ENCODE measurements around the gene TMEM259. TPM values are rescaled to one million over a fixed set of nuclear protein-coding genes. Genes with fewer than 3 reads are reported as not detected.
A peak's percentile ranks its signal among the peaks of the same experiment; 100 is the strongest.

TMEM259 gene
- total RNA-seq, 2 donors from 2014 or later = 142 to 306 TPM

DNA sequence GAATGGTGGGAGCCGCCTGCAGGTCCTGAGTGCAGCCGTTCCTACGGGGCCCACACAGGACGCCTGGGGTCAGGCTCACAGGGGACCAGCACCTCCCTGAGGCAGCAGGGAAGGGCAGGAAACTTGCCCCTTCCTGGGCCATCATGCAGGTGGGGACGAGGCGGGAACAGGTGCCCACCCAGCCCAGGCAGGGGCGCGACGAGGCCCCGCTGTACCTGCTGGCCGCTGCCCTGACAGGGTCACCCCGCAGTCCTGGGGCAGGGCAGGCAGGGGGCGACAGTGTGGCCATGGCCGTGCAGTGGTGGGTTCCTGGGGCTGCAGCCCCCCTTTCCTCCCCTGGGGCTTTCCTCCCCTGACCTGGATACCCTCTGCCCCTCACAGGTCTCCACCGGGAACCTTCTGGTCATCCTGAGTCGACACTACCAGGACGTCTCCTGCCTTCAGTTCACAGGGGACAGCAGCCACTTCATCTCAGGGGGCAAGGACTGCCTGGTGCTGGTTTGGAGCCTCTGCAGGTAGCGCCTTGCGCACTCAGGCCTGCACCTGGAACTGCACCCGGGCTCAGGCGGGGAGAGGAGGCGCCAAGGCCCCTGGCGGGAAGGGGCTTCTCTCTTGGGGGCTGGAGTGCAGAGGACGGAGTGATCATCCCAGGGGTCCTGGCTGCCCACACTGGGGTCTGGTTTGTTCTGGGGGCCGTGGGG lies 31.4 kb downstream of the TMEM259 start:
- Histone ChIP-seq H3K36me3 (replicated peaks in 1 of 2; ENCODE audit: insufficient read depth in 1 of 2, low read depth in 2 of 2) (no peaks in the 10 kb centered on the region), H3K9me3 (no peaks in the 10 kb centered on the region), H3K27ac (peak overlapping the region in 2 of 4 donors; percentile 55 to 57), H3K4me3 (no peak overlapping the region), H3K4me1 (peaks cover 20% of the 10 kb centered on the region), H3K27me3 (no peaks in the 10 kb centered on the region)
- intact Hi-C loops (cut with DNase I) = loop anchor here (10.0 kb wide), 1 partner anchor 225 kb away; no protein-coding TSS in a partner anchor
- DNase-seq (peak in 1 of 4 donors; percentile 13), ATAC-seq (no peak)
- 70 to 82% methylated on average over 5 to 17 of the region's 25 CpGs for WGBS, 2 donors
- TF ChIP-seq POLR2A (IDR thresholded peaks at IDR 0.05) = no peak
- TF ChIP-seq, protein P1, sequence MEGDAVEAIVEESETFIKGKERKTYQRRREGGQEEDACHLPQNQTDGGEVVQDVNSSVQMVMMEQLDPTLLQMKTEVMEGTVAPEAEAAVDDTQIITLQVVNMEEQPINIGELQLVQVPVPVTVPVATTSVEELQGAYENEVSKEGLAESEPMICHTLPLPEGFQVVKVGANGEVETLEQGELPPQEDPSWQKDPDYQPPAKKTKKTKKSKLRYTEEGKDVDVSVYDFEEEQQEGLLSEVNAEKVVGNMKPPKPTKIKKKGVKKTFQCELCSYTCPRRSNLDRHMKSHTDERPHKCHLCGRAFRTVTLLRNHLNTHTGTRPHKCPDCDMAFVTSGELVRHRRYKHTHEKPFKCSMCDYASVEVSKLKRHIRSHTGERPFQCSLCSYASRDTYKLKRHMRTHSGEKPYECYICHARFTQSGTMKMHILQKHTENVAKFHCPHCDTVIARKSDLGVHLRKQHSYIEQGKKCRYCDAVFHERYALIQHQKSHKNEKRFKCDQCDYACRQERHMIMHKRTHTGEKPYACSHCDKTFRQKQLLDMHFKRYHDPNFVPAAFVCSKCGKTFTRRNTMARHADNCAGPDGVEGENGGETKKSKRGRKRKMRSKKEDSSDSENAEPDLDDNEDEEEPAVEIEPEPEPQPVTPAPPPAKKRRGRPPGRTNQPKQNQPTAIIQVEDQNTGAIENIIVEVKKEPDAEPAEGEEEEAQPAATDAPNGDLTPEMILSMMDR (IDR thresholded peaks at IDR 0.05) = peak in 2 of 7 experiments; percentile 6 to 9

DNA sequence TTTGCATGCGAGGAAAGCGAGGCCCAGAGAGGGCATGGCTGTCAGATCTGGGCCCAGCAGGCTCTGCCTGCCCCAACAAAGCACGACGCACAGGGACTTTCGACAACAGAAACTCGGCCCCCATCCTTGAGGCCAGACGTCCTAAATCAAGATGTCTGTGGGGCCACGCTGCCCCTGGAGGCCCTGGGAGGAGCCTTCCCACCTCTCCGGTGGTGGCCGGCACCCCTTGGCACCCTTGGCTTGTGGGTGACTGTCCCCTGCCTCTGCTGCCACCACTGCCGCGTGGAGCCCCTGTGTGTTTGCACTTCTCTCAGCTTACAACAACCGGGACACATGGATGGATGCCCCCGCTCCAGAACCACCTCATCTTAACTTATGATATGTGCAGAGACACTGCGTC lies 32.4 kb downstream of the TMEM259 start:
- 80 to 100% methylated on average over 3 to 15 of the region's 15 CpGs for WGBS, 2 donors
- Histone ChIP-seq H3K4me1 (peaks cover 25% of the 10 kb centered on the region), H3K27ac (no peak overlapping the region), H3K27me3 (no peaks in the 10 kb centered on the region), H3K9me3 (no peaks in the 10 kb centered on the region), H3K4me3 (no peak overlapping the region), H3K36me3 (replicated peaks in 1 of 2; ENCODE audit: insufficient read depth in 1 of 2, low read depth in 2 of 2) (no peaks in the 10 kb centered on the region)
- DNase-seq = no peak
- TF ChIP-seq POLR2A (IDR thresholded peaks at IDR 0.05) = no peak
- TF ChIP-seq, protein P1 (IDR thresholded peaks at IDR 0.05) = no peak
- no peak for ATAC-seq
- intact Hi-C loops (cut with DNase I) = loop anchor here (10.0 kb wide), 1 partner anchor 224 kb away; no protein-coding TSS in a partner anchor

DNA sequence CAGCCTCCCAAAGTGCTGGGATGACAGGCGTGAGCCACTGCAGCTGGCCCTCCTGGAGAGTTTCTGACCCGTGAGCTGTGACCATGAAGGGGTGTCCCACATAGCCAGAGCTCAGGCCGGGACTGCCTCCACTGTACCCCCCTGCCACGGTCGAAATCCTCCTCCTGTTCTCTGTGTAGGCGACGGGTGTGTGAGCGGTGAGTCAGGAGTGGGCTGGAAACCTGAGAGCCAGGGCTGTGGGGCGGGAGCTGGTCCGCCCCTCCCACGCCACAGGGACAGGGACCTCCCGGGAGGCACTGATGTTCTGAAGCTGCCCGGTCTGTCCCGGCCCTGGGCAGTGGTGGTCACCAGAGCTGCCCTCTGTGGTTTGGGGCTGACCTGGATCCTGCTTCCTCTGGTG lies 32.8 kb downstream of the TMEM259 start:
- H3K9me3 ChIP-seq = no peaks in the 10 kb centered on the region
- ATAC-seq (no peak), DNase-seq (no peak)
- H3K27ac ChIP-seq = no peak overlapping the region
- no peaks in the 10 kb centered on the region for H3K36me3 ChIP-seq (replicated peaks in 1 of 2; ENCODE audit: insufficient read depth in 1 of 2, low read depth in 2 of 2)
- intact Hi-C loops (cut with DNase I) = loop anchor here (10.0 kb wide), 1 partner anchor 223 kb away; no protein-coding TSS in a partner anchor
- no peak for TF ChIP-seq POLR2A (IDR thresholded peaks at IDR 0.05)
- no peaks in the 10 kb centered on the region for H3K27me3 ChIP-seq
- no peak overlapping the region for H3K4me3 ChIP-seq
- WGBS, 2 donors = 74 to 100% methylated on average over 1 to 14 of the region's 14 CpGs
- H3K4me1 ChIP-seq = peaks cover 29% of the 10 kb centered on the region

DNA sequence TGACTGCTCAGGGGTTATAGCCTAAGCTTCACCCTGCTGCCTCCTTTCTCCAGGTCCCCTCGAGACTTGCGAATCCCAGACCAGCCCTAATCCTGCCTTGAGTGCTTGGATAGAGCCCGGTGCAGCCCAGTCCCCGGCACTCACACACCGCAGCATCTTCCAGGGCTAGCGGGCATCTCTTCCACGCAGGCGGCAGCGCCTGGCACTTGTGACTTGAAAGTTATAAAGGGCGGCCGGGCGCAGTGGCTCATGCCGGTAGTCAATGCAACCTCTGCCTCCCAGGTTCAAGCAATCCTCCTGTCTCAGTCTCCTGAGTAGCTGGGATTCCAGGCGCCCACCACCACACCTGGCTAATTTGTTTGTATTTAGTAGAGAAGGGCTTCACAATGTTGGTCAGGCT lies 34.8 kb downstream of the TMEM259 start:
- Histone ChIP-seq H3K9me3 (no peaks in the 10 kb centered on the region), H3K36me3 (replicated peaks in 1 of 2; ENCODE audit: insufficient read depth in 1 of 2, low read depth in 2 of 2) (no peaks in the 10 kb centered on the region), H3K27ac (no peak overlapping the region), H3K4me1 (peaks cover 36% of the 10 kb centered on the region), H3K27me3 (no peaks in the 10 kb centered on the region), H3K4me3 (no peak overlapping the region)
- intact Hi-C loops (cut with DNase I) = loop anchor here (10.0 kb wide), 1 partner anchor 221 kb away; no protein-coding TSS in a partner anchor
- ATAC-seq = no peak
- TF ChIP-seq POLR2A (IDR thresholded peaks at IDR 0.05) = no peak
- WGBS, 2 donors = 86 to 100% methylated on average over 4 to 14 of the region's 14 CpGs
- DNase-seq = no peak

DNA sequence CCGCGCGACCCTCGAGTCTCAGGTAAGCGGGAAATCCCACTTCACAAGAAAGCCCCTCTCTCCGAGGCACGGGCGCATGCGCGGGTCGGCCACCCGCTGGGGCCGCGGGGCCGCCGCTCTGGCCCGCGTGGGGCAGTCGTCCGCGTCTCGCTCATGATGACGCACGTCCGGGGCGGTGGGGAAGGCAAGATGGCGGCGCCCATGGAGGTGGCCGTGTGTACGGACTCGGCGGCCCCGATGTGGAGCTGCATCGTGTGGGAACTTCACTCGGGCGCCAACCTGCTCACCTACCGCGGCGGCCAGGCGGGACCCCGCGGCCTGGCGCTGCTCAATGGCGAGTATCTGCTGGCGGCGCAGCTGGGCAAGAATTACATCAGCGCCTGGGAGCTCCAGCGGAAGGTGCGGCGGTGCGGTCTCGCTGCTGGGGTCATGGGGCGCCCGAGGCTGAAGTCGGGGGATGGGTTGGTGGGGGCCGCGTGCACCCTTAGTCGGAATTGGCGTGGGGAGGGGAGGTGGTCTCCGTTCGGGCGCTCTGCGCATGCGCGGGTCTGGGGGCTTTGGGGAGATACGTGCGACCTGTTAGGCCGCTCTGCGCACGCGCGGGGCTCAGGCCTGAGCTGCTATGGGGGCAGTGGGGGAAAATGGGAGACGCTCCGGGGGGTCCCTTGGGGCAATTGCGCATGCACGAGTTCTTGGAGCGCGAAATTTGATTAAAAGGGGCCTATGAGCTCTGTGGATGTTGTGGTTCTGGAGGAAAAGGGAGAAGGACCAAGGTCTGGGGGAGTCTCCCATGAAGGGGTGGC lies 36.6 kb downstream of the TMEM259 start, which contains the start of gene WDR18:
WDR18 (plus strand) TSS at position 181 of the 803 bp plus-strand sequence; CDS start at position 190, 9 bp downstream.
- ATAC-seq (peak; percentile 93), DNase-seq (peak; percentile 93 to 95 (median 94))
- intact Hi-C loops (cut with DNase I) = loop anchor here (10.0 kb wide), 1 partner anchor 220 kb away; no protein-coding TSS in a partner anchor
- WGBS, 2 donors = 0 to 1% methylated on average over 11 to 62 of the region's 78 CpGs
- no peaks in the 10 kb centered on the region for H3K9me3 ChIP-seq
- H3K4me3 ChIP-seq = peak within 1 kb of the TSS; percentile 79 to 95
- H3K4me1 ChIP-seq = peaks cover 42% of the 10 kb centered on the region
- TF ChIP-seq POLR2A (IDR thresholded peaks at IDR 0.05) = peak; percentile 65 to 86 (median 73)
- TF ChIP-seq, protein P1 (IDR thresholded peaks at IDR 0.05) = peak in 6 of 7 experiments; percentile 21 to 57 (median 30)
- H3K36me3 ChIP-seq (replicated peaks in 1 of 2; ENCODE audit: insufficient read depth in 1 of 2, low read depth in 2 of 2) = no peaks in the 10 kb centered on the region
- H3K27me3 ChIP-seq = no peaks in the 10 kb centered on the region
- H3K27ac ChIP-seq = peak within 1 kb of the TSS; percentile 77 to 95 (median 84)

Data from body of pancreas (tissue), 4 donors.